Ectodermal cell (in vitro differentiated cells): ENCODE measurements around the gene TMEM19.

ENCODE experiments used
- H3K27ac ChIP-seq: 2 replicates; pipeline ENCODE4 v1.7.0; 2013; ENCODE audit warnings: mild to moderate bottlenecking, low read depth, low read length; ENCODE audit not compliant: insufficient read depth, poor library complexity, severe bottlenecking
- H3K27me3 ChIP-seq: 2 replicates; pipeline ENCODE4 v1.7.0; 2013; ENCODE audit warnings: mild to moderate bottlenecking, low read length; ENCODE audit not compliant: insufficient read depth, control insufficient read depth, poor library complexity, severe bottlenecking
- H3K36me3 ChIP-seq: one replicate; pipeline ENCODE4 v1.7.0; 2013; ENCODE audit warnings: low read length; ENCODE audit not compliant: control insufficient read depth, insufficient read depth
- H3K4me1 ChIP-seq: one replicate; pipeline ENCODE4 v1.7.0; 2013; ENCODE audit warnings: low read length; ENCODE audit not compliant: control insufficient read depth, insufficient read depth
- H3K4me3 ChIP-seq: 2 replicates; pipeline ENCODE4 v1.7.0; 2013; ENCODE audit warnings: low read depth, low read length, control low read depth; ENCODE audit not compliant: insufficient read depth
- H3K9me3 ChIP-seq: 2 replicates; pipeline ENCODE4 v1.7.0; 2013; ENCODE audit warnings: mild to moderate bottlenecking, low read length, moderate library complexity; ENCODE audit not compliant: control insufficient read depth
- WGBS, 2 experiments: methylation state at CpG; one replicate each; pipeline ENCODE4 v1.1.7; 2013; ENCODE audit warnings: missing lambda C conversion rate in 2 of 2; 5-methylcytosine and 5-hydroxymethylcytosine counted together

The TMEM19 gene

DNA sequence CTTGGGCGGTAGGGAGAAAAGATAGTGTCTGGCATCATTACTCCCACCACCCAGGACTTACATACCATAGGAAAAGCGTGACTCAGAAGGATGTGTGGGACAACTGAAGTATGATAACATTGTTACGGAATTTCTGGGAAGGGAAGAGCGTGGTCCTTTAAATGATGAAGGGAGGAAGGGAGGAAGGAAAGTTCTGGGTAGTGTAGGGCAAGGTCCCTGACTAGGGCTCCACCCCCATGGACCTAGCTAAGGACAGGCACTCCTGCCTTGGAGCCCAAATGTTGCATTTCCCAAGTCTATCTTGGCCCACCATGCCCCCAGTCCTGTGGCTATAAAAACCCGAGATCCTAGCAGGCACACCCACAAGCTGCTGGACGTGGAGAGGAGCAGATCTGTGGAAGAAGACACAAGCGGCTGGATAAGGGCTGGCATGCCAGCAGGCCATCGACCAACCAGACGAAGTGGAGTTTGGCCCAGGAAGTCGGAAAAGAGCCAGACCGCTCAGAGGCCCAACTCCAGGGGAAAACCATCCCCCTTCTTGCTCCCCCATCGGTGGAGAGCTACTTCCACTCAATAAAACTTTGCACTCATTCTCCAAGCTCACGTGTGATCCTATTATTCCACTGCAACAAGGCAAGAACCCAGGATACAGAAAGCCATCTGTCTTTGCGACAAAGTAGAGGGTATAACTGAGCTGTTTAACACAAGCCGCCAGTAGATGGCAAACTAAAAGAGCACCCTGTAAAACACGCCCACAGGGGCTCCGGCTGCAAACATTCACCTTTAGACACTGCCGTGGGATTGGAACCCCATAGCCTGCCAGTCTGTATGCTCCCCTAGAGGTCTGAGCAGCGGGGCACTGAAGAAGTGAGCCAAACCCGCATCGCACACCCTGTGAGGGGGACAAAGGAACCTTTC is 45.8 kb downstream of the TMEM19 start:
- H3K4me1 ChIP-seq: no peaks in the 10 kb centered on the region
- no peak overlapping the region for H3K27ac ChIP-seq
- H3K4me3 ChIP-seq: no peak overlapping the region
- WGBS, 2 experiments: 87% methylated on average over 20 to 21 of the region's 21 CpGs
- H3K27me3 ChIP-seq: no peaks in the 10 kb centered on the region
- no peaks in the 10 kb centered on the region for H3K36me3 ChIP-seq
- no peaks in the 10 kb centered on the region for H3K9me3 ChIP-seq

DNA sequence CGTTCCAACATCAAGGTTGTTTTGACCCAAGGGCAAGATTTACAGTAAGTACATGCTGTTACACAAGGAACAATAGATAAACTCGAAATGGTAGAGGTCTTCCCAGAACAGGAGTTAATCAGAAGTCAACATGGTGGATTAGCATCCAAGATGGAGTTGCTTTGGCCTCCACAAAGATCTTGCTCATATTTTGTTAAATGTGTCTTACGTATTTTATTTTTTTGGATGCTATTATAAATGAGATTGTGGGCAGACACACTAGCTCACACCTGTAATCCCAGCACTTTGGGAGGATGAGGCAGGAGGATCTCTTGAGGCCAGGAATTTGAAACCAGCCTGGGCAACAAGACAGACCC is 46.5 kb downstream of the TMEM19 start:
- no peaks in the 10 kb centered on the region for H3K27me3 ChIP-seq
- WGBS, 2 experiments: 94 to 95% methylated on average over 3 of the region's 3 CpGs

DNA sequence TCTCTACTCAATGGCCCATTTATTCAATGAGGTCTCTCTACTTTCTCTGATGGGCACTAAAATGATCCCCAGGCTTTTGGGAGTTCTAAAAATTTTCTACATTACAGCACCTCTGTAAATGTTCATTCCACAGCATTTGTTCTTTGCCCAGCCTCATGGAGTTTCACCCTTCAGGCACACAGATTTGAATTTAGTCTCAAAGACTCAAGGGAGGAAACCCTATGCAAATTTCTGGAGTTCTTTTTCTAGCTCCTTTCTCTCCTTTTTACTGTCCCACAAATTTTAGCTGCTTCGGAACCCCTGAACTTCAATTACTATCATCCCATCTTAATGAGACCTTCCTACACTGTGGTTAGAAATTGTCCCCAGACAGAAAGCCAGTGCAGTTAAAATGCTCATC is 51.3 kb downstream of the TMEM19 start:
- Histone ChIP-seq H3K27ac (no peak overlapping the region), H3K4me1 (no peaks in the 10 kb centered on the region), H3K9me3 (no peaks in the 10 kb centered on the region), H3K27me3 (no peaks in the 10 kb centered on the region), H3K36me3 (no peaks in the 10 kb centered on the region), H3K4me3 (no peak overlapping the region)
- 89 to 91% methylated on average over 1 of the region's 1 CpG for WGBS, 2 experiments

More for the DNA sequence above, 46.5 kb downstream of the TMEM19 start:
- H3K9me3 ChIP-seq: no peaks in the 10 kb centered on the region
- no peak overlapping the region for H3K4me3 ChIP-seq
- H3K27ac ChIP-seq: no peak overlapping the region
- H3K36me3 ChIP-seq: no peaks in the 10 kb centered on the region
- H3K4me1 ChIP-seq: no peaks in the 10 kb centered on the region

DNA sequence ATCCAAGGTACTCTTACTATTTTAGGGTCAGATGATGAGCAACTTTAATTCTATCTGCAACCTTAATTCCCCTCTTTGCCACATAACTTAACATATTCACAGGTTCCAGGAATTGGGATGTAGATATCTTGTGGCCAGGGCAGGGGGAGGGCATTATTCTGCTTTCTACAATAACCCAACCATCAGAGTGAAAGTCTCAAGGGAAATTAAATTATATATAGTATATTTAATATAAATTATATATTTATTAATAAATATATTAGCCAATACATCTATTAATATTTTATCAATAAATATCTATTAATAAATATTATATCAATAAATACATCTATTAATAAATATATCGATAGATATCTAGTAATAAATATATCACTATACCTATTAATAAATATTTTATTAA is 57.1 kb downstream of the TMEM19 start:
- Histone ChIP-seq H3K4me1 (no peaks in the 10 kb centered on the region), H3K9me3 (no peaks in the 10 kb centered on the region), H3K4me3 (no peak overlapping the region), H3K27ac (no peak overlapping the region), H3K27me3 (no peaks in the 10 kb centered on the region), H3K36me3 (no peaks in the 10 kb centered on the region)
- WGBS, 2 experiments: no CpG with 5 or more reads among the region's 1 CpG

DNA sequence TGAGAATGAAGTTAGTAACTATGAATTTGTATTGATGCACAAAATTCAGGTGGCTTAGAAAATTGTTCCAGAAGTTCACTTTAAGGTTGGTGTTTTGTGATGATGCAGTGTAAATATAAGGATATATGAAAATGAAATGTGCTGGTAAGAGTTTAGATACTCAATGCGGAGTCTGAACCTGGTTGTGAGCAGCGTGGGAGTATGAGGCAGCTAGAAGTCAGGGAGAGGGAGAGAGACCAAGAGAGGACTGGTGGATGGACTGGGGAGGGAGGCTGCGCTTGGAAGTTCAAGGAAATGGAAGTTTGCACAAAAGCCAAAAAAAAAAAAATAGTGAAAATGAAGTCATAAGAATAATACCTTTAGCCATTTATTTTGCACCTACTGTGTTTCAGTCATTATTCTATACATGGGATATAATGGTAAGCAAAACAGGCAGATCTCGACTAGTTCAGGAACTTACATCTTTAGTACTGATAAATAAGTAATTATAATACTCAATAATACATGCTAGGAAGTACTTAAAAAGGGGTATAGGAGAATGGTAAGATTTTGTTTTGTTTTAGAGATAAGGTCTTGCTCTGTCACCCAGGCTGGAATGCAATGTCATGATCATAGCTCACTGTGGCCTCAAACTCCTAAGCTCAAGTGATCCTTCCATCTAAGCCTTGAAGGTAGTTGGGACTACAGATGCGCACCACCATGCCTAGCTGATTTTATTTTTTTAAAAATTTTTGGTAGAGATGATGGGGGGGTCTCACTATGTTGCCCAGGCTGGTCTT is 58.8 kb downstream of the TMEM19 start:
- WGBS, 2 experiments: 90 to 93% methylated on average over 4 of the region's 5 CpGs
- Histone ChIP-seq H3K27ac (no peak overlapping the region), H3K9me3 (no peaks in the 10 kb centered on the region), H3K27me3 (no peaks in the 10 kb centered on the region), H3K36me3 (no peaks in the 10 kb centered on the region), H3K4me3 (no peak overlapping the region), H3K4me1 (no peaks in the 10 kb centered on the region)

DNA sequence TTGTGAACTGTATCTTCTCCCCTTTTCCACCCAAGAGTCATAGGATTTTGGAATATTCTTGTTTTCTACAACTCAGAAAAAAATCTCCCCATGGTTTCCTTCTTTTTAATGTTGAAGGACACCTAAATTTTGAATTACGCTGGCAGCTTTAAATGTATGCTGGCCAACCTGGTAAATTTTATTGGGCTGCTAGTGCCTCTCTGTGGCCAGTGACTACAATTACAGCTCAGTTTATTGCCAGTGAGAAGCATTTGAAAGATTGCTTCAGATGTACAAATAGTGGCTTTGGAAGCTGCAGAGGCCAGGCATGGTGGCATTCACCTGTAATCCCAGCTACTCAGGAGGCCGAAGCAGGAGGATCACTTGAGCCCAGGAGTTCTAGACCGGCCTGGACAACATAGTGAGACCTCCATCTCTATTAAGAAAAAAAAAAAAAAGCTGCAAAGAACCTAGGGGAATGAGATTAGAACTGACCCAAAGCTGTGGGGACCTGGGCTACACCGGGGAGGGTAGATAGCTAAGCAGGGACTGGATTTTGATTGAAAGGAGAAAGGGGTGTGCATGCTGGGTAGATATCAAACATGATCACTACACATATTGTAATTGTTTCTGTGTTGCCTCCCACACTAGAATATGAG is 61.2 kb downstream of the TMEM19 start:
- H3K4me3 ChIP-seq: no peak overlapping the region
- no peaks in the 10 kb centered on the region for H3K36me3 ChIP-seq
- no peaks in the 10 kb centered on the region for H3K27me3 ChIP-seq
- no peaks in the 10 kb centered on the region for H3K4me1 ChIP-seq
- H3K9me3 ChIP-seq: no peaks in the 10 kb centered on the region
- H3K27ac ChIP-seq: no peak overlapping the region
- WGBS, 2 experiments: 59 to 61% methylated on average over 4 of the region's 4 CpGs

DNA sequence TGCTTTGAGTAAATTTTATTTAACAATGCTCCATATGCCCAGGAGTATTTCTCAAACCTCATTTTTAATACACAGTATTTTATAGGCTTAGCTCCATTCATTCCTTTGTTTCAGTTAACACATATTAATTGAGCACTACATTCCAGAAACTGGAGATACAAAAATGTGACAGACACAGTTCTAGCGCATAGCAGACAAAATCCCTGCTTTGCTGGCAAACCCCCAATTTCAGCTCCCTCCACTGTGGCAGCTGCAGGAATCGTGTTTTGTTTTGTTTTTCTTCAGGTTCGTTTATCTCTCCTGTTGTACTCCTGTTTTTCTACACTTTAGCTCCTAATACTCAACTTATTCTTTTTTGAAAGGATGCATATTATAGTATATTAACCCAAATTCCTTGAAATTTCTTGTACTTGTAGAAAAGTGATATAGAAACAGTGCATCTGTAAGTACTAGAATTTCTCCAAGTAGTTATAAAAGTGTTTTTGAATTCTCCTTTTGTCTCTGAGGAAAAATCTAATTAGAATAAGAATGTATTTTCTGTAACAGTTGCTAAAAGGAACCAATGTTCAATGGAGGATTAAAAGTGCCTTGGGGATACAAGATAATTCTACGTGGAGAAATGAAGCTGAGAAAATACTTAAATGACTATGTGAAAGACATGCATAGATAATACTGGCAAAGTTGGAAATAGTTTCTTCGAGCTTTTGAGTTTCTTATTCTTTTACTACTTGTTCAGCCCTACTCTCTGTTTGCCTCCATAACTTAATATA is 62.4 kb downstream of the TMEM19 start:
- Histone ChIP-seq H3K4me1 (no peaks in the 10 kb centered on the region), H3K9me3 (no peaks in the 10 kb centered on the region), H3K36me3 (no peaks in the 10 kb centered on the region), H3K4me3 (no peak overlapping the region), H3K27me3 (no peaks in the 10 kb centered on the region), H3K27ac (no peak overlapping the region)
- 87 to 93% methylated on average over 5 of the region's 5 CpGs for WGBS, 2 experiments

DNA sequence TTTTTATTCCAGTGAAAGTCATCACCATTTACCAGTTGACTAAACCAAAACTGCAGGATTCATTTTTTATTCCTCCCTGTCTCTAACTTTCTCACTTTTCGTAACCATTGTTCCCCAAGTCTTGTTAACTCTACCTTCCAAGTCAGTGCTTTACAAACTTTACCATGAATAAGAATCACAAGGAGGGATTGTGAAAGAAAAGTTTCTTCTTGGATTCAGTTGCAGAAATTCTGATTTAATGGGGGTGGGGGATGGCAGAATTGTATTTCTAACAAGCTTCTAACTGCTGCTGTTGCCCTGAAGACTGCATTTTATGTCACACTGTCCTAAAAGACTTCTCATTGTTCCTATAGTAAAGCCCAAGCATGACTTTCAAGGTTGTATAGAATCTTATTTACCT is 63.8 kb downstream of the TMEM19 start:
- Histone ChIP-seq H3K27me3 (no peaks in the 10 kb centered on the region), H3K27ac (no peak overlapping the region), H3K4me3 (no peak overlapping the region), H3K36me3 (no peaks in the 10 kb centered on the region), H3K9me3 (no peaks in the 10 kb centered on the region), H3K4me1 (no peaks in the 10 kb centered on the region)
- 89 to 90% methylated on average over 1 of the region's 1 CpG for WGBS, 2 experiments

DNA sequence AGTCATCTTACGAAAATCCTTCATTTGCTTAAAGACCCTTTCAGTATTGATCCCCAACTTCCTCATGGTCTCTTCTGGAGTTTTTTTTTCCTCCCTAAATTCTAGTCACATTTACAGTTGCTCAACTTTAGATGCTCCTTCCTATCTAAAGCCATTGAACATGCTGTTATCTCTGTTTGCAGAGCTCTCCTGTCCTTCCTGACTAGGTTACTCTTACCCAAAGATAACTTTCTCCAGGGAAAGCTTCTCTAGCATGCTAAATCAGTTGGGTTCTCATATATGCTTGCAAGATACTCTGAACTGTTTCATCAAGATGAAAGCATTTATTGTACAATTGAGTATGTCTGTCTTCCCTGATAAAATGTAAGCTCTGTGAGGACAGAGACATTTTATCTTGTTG is 67.0 kb downstream of the TMEM19 start:
- H3K9me3 ChIP-seq: no peaks in the 10 kb centered on the region
- no peaks in the 10 kb centered on the region for H3K36me3 ChIP-seq
- H3K4me1 ChIP-seq: no peaks in the 10 kb centered on the region
- no peak overlapping the region for H3K27ac ChIP-seq
- H3K4me3 ChIP-seq: no peak overlapping the region
- WGBS, 2 experiments: 94 to 96% methylated on average over 1 of the region's 1 CpG
- no peaks in the 10 kb centered on the region for H3K27me3 ChIP-seq
